ENCODE results near the gene NASP. TPM values are rescaled to one million over a fixed set of nuclear protein-coding genes. Genes with fewer than 3 reads are reported as not detected.

Gene NASP
- total RNA-seq, 1 donor from 2014 or later, result 149 TPM

DNA sequence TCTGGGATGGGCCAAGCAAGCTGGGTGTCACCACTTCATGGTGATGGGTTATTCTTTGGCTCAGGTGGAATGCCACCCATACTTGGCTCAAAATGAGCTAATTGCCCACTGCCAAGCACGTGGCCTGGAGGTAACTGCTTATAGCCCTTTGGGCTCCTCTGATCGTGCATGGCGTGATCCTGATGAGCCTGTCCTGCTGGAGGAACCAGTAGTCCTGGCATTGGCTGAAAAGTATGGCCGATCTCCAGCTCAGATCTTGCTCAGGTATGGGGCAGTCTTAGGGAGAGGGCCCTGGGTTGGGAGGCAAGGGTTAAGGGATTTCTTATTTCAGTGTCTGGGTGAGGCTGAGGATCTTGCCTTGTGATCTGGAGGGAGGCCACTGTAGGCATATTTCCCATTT lies 15.4 kb upstream of the NASP start:
- H3K9me3 Mint-ChIP-seq (ENCODE audit: unreplicated experiment), result no peaks in the 10 kb centered on the region
- DNase-seq (ENCODE audit: low spot score), result no peak
- TF ChIP-seq, protein P1, sequence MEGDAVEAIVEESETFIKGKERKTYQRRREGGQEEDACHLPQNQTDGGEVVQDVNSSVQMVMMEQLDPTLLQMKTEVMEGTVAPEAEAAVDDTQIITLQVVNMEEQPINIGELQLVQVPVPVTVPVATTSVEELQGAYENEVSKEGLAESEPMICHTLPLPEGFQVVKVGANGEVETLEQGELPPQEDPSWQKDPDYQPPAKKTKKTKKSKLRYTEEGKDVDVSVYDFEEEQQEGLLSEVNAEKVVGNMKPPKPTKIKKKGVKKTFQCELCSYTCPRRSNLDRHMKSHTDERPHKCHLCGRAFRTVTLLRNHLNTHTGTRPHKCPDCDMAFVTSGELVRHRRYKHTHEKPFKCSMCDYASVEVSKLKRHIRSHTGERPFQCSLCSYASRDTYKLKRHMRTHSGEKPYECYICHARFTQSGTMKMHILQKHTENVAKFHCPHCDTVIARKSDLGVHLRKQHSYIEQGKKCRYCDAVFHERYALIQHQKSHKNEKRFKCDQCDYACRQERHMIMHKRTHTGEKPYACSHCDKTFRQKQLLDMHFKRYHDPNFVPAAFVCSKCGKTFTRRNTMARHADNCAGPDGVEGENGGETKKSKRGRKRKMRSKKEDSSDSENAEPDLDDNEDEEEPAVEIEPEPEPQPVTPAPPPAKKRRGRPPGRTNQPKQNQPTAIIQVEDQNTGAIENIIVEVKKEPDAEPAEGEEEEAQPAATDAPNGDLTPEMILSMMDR (IDR thresholded peaks at IDR 0.05; ENCODE audit: unreplicated experiment), result no peak
- H3K4me3 Mint-ChIP-seq (ENCODE audit: unreplicated experiment), result peak overlapping the region; percentile 45
- no peak overlapping the region for H3K27ac Mint-ChIP-seq (ENCODE audit: unreplicated experiment)
- peaks cover 13% of the 10 kb centered on the region for H3K4me1 Mint-ChIP-seq (ENCODE audit: unreplicated experiment)
- H3K27me3 Mint-ChIP-seq (ENCODE audit: unreplicated experiment), result peaks cover 8% of the 10 kb centered on the region
- peaks cover 35% of the 10 kb centered on the region for H3K36me3 Mint-ChIP-seq (ENCODE audit: low read depth, unreplicated experiment)

DNA sequence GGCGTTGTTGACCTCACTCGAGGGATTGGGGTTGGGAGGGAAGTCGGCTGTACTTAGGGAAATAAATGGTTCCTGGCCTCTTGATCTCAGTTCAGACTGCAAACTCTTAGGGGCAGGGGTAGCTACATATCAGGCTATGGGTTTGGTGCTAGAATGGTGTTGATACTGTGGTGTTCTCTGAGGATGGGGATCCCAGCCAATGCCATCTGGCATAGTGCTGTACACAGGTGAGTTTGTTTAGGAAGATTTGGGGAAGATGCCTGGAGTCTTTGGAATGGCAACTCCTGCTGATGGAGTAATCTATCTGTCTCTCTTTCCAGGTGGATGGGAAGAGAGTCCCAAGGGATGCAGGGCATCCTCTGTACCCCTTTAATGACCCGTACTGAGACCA lies 14.3 kb upstream of the NASP start:
- TF ChIP-seq, protein P1 (IDR thresholded peaks at IDR 0.05; ENCODE audit: unreplicated experiment), result no peak
- H3K4me1 Mint-ChIP-seq (ENCODE audit: unreplicated experiment), result peaks cover 15% of the 10 kb centered on the region
- H3K9me3 Mint-ChIP-seq (ENCODE audit: unreplicated experiment), result no peaks in the 10 kb centered on the region
- no peak for DNase-seq (ENCODE audit: low spot score)
- no peak overlapping the region for H3K27ac Mint-ChIP-seq (ENCODE audit: unreplicated experiment)
- H3K4me3 Mint-ChIP-seq (ENCODE audit: unreplicated experiment), result no peak overlapping the region
- H3K36me3 Mint-ChIP-seq (ENCODE audit: low read depth, unreplicated experiment), result peaks cover 32% of the 10 kb centered on the region
- H3K27me3 Mint-ChIP-seq (ENCODE audit: unreplicated experiment), result peaks cover 8% of the 10 kb centered on the region

DNA sequence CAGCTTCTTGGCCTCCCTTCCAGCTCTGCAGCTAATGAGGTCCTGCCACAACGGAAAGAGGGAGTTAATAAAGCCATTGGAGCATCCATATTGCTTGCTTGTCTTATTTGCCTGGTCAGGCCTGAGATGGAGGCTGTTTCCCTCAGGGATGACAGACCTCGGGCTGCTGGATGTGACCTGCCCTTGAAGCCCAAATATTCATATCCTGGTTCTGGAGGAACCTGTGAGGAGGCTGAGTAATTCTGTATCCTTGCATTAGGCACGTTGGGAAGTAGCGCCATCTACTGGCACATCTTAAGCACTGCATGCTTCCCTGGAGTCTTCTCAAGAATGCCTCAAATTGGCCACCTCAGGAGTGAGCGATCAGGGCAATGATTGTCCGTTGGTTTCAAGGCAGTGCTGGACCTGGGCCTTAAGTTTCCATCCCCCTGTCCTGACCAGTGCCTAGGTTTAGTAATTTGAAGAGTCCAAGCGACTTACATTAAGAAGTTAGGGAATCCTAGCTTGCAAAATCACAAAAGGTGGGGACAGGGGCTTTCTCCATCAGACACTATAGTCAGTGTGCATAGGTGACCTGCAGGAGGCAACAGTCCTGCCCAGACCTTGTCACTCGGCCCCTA lies 13.8 kb upstream of the NASP start:
- no peaks in the 10 kb centered on the region for H3K9me3 Mint-ChIP-seq (ENCODE audit: unreplicated experiment)
- DNase-seq (ENCODE audit: low spot score), result peak; percentile 71
- peaks cover 32% of the 10 kb centered on the region for H3K36me3 Mint-ChIP-seq (ENCODE audit: low read depth, unreplicated experiment)
- peaks cover 15% of the 10 kb centered on the region for H3K4me1 Mint-ChIP-seq (ENCODE audit: unreplicated experiment)
- no peak overlapping the region for H3K27ac Mint-ChIP-seq (ENCODE audit: unreplicated experiment)
- H3K27me3 Mint-ChIP-seq (ENCODE audit: unreplicated experiment), result peaks cover 8% of the 10 kb centered on the region
- no peak overlapping the region for H3K4me3 Mint-ChIP-seq (ENCODE audit: unreplicated experiment)
- TF ChIP-seq, protein P1 (IDR thresholded peaks at IDR 0.05; ENCODE audit: unreplicated experiment), result peak; percentile 94

DNA sequence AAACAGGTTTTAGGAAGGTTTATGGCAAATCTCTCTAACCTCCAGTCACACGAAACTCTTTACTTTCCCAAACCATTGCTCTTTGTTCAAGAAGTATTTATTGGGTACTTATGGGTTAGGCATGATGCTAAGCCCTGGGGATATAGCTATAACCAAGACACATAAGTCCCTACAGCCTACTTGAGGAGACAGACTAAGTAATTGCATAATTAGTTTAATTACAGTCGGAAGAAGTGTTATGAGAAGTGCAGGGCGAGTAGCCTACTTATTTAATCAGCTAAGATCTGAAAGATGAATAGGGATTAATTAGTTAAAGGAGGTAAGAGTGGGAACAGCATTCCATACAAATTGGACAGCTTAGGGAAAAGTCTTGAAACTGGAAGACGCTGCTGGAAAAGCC lies 13.2 kb upstream of the NASP start:
- no peak for DNase-seq (ENCODE audit: low spot score)
- no peaks in the 10 kb centered on the region for H3K9me3 Mint-ChIP-seq (ENCODE audit: unreplicated experiment)
- H3K4me1 Mint-ChIP-seq (ENCODE audit: unreplicated experiment), result peaks cover 15% of the 10 kb centered on the region
- H3K27ac Mint-ChIP-seq (ENCODE audit: unreplicated experiment), result no peak overlapping the region
- H3K36me3 Mint-ChIP-seq (ENCODE audit: low read depth, unreplicated experiment), result peaks cover 32% of the 10 kb centered on the region
- no peak overlapping the region for H3K4me3 Mint-ChIP-seq (ENCODE audit: unreplicated experiment)
- peaks cover 8% of the 10 kb centered on the region for H3K27me3 Mint-ChIP-seq (ENCODE audit: unreplicated experiment)
- TF ChIP-seq, protein P1 (IDR thresholded peaks at IDR 0.05; ENCODE audit: unreplicated experiment), result no peak

DNA sequence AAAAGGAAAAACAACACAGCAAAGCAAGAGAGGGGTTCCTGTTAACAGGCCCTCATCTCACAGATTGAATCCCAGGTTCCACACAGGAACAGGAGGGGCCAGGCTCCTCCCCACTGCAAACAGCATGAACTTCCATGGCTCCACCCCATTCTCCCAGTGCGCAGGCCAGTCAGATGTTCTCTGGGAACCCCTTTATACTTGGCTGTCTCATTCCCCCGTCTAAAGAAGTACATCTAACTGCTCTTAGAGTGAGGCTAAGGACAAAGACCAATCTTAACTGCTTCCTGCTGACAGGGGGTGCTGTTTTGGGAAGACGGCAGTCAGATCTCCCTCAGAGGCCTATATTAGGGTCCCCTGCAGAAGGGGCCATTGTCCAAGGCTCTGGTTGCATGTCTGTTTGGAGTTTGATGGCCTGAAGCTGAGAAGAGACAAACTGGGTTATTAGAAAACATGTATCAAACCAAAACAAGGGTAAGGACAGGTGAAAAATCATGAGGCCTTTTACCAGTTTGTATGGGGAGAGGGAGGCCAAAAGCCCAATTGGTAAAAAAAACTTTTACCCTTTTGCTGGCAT lies 10.5 kb upstream of the NASP start:
- no peak overlapping the region for H3K4me3 Mint-ChIP-seq (ENCODE audit: unreplicated experiment)
- H3K27me3 Mint-ChIP-seq (ENCODE audit: unreplicated experiment), result peaks cover 3% of the 10 kb centered on the region
- no peaks in the 10 kb centered on the region for H3K9me3 Mint-ChIP-seq (ENCODE audit: unreplicated experiment)
- H3K36me3 Mint-ChIP-seq (ENCODE audit: low read depth, unreplicated experiment), result peaks cover 13% of the 10 kb centered on the region
- H3K4me1 Mint-ChIP-seq (ENCODE audit: unreplicated experiment), result peaks cover 15% of the 10 kb centered on the region
- no peak overlapping the region for H3K27ac Mint-ChIP-seq (ENCODE audit: unreplicated experiment)
- TF ChIP-seq, protein P1 (IDR thresholded peaks at IDR 0.05; ENCODE audit: unreplicated experiment), result no peak
- DNase-seq (ENCODE audit: low spot score), result no peak
